Skeletal muscle tissue (tissue), 4 donors: ENCODE measurements around the gene OSBPL1A. TPM values are rescaled to one million over a fixed set of nuclear protein-coding genes. Genes with fewer than 3 reads are reported as not detected.

Source experiments
- H3K27ac ChIP-seq: one replicate; pipeline ENCODE4 v1.7.0; 2013; ENCODE audit warnings: mild to moderate bottlenecking, low read depth, low read length, inconsistent platforms
- H3K27me3 ChIP-seq, 3 donors: one replicate each; pipeline ENCODE4 v1.7.0; 2013; ENCODE audit warnings: low read length in 3 of 3; ENCODE audit not compliant: control insufficient read depth in 3 of 3, insufficient read depth in 3 of 3
- H3K36me3 ChIP-seq, 3 donors: one replicate each; pipeline ENCODE4 v1.7.0; 2013; ENCODE audit warnings: low read length in 3 of 3; ENCODE audit not compliant: control insufficient read depth in 3 of 3, insufficient read depth in 3 of 3
- H3K4me1 ChIP-seq, 3 donors: one replicate each; pipeline ENCODE4 v1.7.0; 2013; ENCODE audit warnings: low read length in 3 of 3, mild to moderate bottlenecking in 3 of 3; ENCODE audit not compliant: control insufficient read depth in 3 of 3, insufficient read depth in 3 of 3
- H3K4me3 ChIP-seq, 3 donors: one replicate each; pipeline ENCODE4 v1.7.0; 2013; ENCODE audit warnings: low read length in 3 of 3
- H3K9ac ChIP-seq, 3 donors: one replicate each; pipeline ENCODE4 v1.7.0; 2013; ENCODE audit warnings: low read length in 3 of 3, mild to moderate bottlenecking in 3 of 3, moderate library complexity in 2 of 3, low read depth in 1 of 3
- H3K9me3 ChIP-seq, 3 donors: one replicate each; pipeline ENCODE4 v1.7.0; 2013; ENCODE audit warnings: low read length in 3 of 3; ENCODE audit not compliant: control insufficient read depth in 3 of 3
- total RNA-seq: library from RNA; depleted of rRNA; stranded (reverse); fragments of >200 nt; gene quantifications from one replicate; pipeline ENCODE4 v1.2.3, GENCODE V29; 2014
- donor health status: Osteomylitis.

The OSBPL1A gene
- total RNA-seq, 1 donor from 2014 or later: 33.9 TPM

DNA sequence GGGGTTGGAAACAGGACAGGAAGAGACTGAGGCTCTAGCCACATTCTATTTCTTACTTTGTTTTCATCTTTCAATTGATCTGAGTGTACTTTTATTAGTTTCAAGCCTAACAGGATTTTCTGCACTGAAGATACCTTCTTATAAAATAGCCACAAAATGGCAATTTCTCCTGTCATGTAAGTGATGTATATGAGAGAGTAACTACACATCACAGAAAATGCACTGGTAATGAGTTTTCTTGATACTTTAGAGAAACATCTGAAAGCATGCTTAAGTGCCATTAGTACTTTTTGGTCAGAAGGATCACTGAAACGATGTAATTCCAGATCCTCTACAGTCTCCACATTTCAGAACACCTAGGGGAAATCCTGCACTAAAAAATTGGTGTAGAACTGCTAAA, 153.9 kb downstream of the OSBPL1A start:
- H3K27ac ChIP-seq: no peak overlapping the region
- no peaks in the 10 kb centered on the region for H3K27me3 ChIP-seq
- H3K4me1 ChIP-seq: peaks cover 0 to 4% (median 0%) of the 10 kb centered on the region in 3 donors
- no peak overlapping the region for H3K4me3 ChIP-seq
- H3K9me3 ChIP-seq: no peaks in the 10 kb centered on the region
- H3K9ac ChIP-seq: no peak overlapping the region
- peaks cover 2 to 4% (median 4%) of the 10 kb centered on the region in 3 donors for H3K36me3 ChIP-seq

DNA sequence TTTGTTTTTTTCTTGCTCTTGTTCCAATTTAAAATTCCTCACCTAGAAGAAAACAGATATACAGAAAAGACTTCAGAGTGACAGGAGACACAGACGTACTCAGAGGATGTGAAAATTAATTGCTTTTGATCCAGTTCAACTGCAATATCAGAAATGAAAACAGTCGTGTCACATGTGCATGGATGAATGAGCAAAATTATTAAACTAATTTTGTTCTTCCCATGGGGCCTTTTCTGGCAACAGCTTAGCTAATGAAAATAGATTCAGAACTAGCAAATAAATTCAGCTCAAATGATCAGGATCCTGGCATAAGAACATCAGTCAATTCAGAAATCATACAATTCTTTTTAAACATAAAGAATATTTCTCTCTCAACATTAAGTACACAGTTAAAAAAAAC, 158.3 kb downstream of the OSBPL1A start:
- Histone ChIP-seq H3K9ac (no peak overlapping the region), H3K9me3 (no peaks in the 10 kb centered on the region), H3K27me3 (no peaks in the 10 kb centered on the region), H3K36me3 (peaks cover 9 to 24% (median 12%) of the 10 kb centered on the region in 3 donors), H3K4me1 (peaks cover 0 to 3% (median 0%) of the 10 kb centered on the region in 3 donors), H3K4me3 (no peak overlapping the region), H3K27ac (no peak overlapping the region)

DNA sequence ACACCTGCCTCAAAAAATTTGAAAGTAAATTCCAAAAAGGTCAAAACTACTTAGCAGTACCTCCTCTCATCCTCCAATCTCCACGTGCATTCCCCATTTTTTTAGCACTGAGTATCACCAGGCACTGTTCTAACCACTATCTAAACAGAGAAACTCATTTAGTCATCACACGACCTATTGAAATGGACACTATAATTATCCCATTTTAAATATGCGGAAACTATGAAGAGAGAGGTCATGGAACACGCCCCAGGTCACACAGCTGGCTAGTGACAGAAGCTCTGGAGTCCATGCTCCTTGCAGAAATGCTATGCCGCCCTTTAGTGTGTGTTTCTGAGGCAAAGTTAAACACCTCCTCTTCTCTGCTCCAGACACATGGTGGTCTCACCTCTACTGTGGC, 159.2 kb downstream of the OSBPL1A start:
- H3K9me3 ChIP-seq: no peaks in the 10 kb centered on the region
- no peak overlapping the region for H3K9ac ChIP-seq
- H3K4me3 ChIP-seq: no peak overlapping the region
- H3K27ac ChIP-seq: no peak overlapping the region
- H3K36me3 ChIP-seq: peaks cover 9 to 24% (median 12%) of the 10 kb centered on the region in 3 donors
- peaks cover 0 to 3% (median 0%) of the 10 kb centered on the region in 3 donors for H3K4me1 ChIP-seq
- H3K27me3 ChIP-seq: no peaks in the 10 kb centered on the region

- no peak overlapping the region for H3K4me3 ChIP-seq
- H3K4me1 ChIP-seq: peaks cover 6 to 21% (median 17%) of the 10 kb centered on the region in 3 donors
- H3K9me3 ChIP-seq: no peaks in the 10 kb centered on the region
- no peak overlapping the region for H3K27ac ChIP-seq
- peaks cover 9 to 24% (median 12%) of the 10 kb centered on the region in 3 donors for H3K36me3 ChIP-seq
- no peaks in the 10 kb centered on the region for H3K27me3 ChIP-seq
- H3K9ac ChIP-seq: no peak overlapping the region
Observed at GRCh38 chr18:24234850-24235418, 162.7 kb downstream of the OSBPL1A start.

DNA sequence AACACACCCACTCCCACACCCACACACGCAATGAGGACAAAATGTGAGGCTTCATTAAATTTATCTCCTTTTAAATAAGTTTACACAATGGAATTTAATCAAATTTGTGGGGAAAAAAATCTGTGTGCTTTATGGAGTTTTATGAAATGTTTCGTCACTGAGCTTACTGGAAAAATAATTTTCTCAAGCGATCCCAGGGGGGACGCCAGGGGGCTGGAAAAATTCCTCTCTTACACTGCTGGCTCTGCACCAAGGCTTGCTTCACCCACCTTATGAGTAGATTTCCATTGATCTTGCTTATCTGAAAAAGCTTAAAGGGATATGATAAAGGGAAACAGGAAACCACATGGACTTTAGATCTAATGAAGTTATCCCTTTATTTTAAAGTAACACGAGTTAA, 163.3 kb downstream of the OSBPL1A start:
- Histone ChIP-seq H3K27ac (peak overlapping the region; percentile 4), H3K36me3 (peaks cover 9 to 24% (median 12%) of the 10 kb centered on the region in 3 donors), H3K9me3 (no peaks in the 10 kb centered on the region), H3K4me3 (no peak overlapping the region), H3K9ac (no peak overlapping the region), H3K4me1 (peaks cover 6 to 21% (median 17%) of the 10 kb centered on the region in 3 donors), H3K27me3 (no peaks in the 10 kb centered on the region)

DNA sequence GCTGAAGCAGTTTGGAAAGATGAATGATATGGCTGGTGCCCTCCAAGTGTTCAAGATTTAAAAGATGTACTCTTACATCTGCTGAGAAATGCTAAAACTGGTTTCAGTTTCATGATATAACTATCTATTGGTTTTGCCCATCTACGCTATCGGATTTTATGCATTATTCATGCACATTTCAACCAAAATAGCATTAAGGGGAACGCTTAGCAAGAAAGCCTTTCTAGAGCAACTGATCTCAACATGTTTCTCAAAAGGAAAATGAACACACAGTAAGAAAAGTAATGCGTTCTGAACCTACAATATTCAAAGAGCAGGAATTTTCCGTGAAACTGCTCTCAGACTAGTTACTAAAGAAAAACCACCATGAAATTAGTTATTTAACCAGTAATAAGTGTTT, 164.8 kb downstream of the OSBPL1A start:
- H3K36me3 ChIP-seq: peaks cover 0 to 16% (median 5%) of the 10 kb centered on the region in 3 donors
- H3K9ac ChIP-seq: no peak overlapping the region
- no peaks in the 10 kb centered on the region for H3K9me3 ChIP-seq
- H3K27me3 ChIP-seq: no peaks in the 10 kb centered on the region
- H3K27ac ChIP-seq: peak overlapping the region; percentile 43
- H3K4me3 ChIP-seq: no peak overlapping the region
- H3K4me1 ChIP-seq: peaks cover 6 to 21% (median 17%) of the 10 kb centered on the region in 3 donors

DNA sequence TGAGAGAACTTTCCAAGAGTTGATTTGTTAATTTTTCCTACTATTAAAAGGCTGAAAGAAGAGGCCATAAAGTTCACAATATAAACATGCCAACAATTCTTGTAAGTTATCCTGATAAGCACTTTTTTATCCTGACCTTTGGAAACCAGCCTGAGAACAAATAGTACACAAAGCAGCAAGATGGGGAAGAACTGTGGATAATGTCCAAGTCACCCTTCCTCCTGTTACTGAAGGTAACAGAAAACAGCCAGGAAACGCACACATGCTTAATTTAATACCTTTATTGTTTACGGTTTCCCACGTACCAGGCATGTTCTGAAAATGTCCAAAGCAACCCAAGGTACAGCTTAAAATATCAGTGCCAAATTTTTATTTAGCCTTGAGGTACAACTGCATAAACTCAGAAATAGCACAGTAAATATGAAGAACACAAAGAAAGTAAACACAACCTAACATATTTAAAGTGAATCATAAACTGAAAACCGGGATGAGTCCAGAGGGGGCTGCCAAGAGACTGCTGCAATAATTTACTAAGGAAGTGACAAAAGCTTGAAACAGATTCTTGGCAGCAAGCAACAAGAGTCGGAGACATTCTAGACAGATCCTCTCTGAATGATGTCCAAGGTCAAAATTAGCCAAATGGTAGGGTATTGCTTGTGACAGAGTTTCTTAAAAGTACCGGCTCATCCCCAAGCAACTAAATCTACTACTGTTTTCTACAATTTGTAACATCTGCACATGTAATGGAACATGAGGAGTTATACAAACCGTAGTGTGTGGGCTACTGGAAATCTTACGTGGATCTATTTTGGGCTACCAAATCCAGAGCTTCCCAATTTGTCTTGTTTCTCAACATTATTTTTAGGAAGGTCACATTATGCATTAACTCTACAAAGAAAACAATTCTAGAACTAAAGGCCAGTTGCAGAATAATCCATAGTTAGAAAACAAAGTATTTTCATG, 165.6 kb downstream of the OSBPL1A start:
- H3K4me1 ChIP-seq: peaks cover 6 to 21% (median 17%) of the 10 kb centered on the region in 3 donors

GRCh38 chr18:24230766-24231165, 166.9 kb downstream of the OSBPL1A start:
- no peaks in the 10 kb centered on the region for H3K9me3 ChIP-seq
- peaks cover 6 to 21% (median 17%) of the 10 kb centered on the region in 3 donors for H3K4me1 ChIP-seq
- H3K9ac ChIP-seq: no peak overlapping the region
- H3K27ac ChIP-seq: no peak overlapping the region
- H3K27me3 ChIP-seq: no peaks in the 10 kb centered on the region
- peaks cover 0 to 4% (median 0%) of the 10 kb centered on the region in 3 donors for H3K36me3 ChIP-seq
- H3K4me3 ChIP-seq: no peak overlapping the region

More for the DNA sequence above, 165.6 kb downstream of the OSBPL1A start:
- no peak overlapping the region for H3K9ac ChIP-seq
- peak overlapping the region; percentile 43 for H3K27ac ChIP-seq
- H3K4me3 ChIP-seq: peak overlapping the region in 1 of 3 donors; percentile 6
- no peaks in the 10 kb centered on the region for H3K27me3 ChIP-seq
- H3K9me3 ChIP-seq: no peaks in the 10 kb centered on the region
- H3K36me3 ChIP-seq: peaks cover 0 to 12% (median 5%) of the 10 kb centered on the region in 3 donors

DNA sequence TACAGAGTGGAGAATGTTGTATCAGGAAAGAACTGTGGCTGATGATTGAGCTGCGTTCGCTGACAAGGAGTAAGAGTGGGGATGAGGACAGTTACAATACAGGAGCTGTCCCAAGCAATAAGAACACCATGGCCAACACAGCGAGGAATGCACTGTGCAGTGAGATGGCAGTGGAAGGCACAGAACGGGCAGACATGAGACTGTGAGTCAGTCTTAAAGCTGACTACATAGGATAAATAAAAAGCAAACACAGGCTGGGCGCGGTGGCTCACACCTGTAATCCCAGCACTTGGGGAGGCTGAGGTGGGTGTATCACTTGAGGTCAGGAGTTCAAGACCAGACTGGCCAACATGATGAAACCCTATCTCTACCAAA, 169.0 kb downstream of the OSBPL1A start:
- Histone ChIP-seq H3K9ac (no peak overlapping the region), H3K27ac (no peak overlapping the region), H3K4me1 (peaks cover 6 to 26% (median 25%) of the 10 kb centered on the region in 3 donors), H3K27me3 (no peaks in the 10 kb centered on the region), H3K4me3 (no peak overlapping the region), H3K36me3 (no peaks in the 10 kb centered on the region), H3K9me3 (no peaks in the 10 kb centered on the region)
